GM12878 (cell line): ENCODE data around the gene ERC2. TPM values are rescaled to one million over a fixed set of nuclear protein-coding genes. Genes with fewer than 3 reads are reported as not detected.

ENCODE experiments used
- BACH1 ChIP-seq: fragments of 450-650 bp; IDR thresholded peaks from 2 replicates; pipeline ENCODE4 v1.6.1; 2017; ENCODE audit warnings: mild to moderate bottlenecking, borderline replicate concordance
- BCL3 ChIP-seq: IDR thresholded peaks from 2 replicates; pipeline ENCODE4 v1.6.1; 2011; ENCODE audit warnings: borderline replicate concordance, low read depth, mild to moderate bottlenecking, moderate library complexity, low read length; ENCODE audit not compliant: insufficient read depth, poor library complexity, severe bottlenecking
- CBX5 ChIP-seq: sonication (generic); IDR thresholded peaks from 2 replicates; pipeline ENCODE4 v1.6.1; 2016; ENCODE audit warnings: low read depth, moderate library complexity, mild to moderate bottlenecking, inconsistent platforms
- CEBPB ChIP-seq, 2 experiments: fragments of 150-350 bp in 1 of 2; IDR thresholded peaks; 2 replicates each; pipeline ENCODE4 v1.6.1; 2012 to 2014; ENCODE audit warnings: low read depth in 2 of 2, low read length in 2 of 2, borderline replicate concordance in 1 of 2, inconsistent platforms in 1 of 2
- CHD4 ChIP-seq: fragments of 200-600 bp; sonication (generic); IDR thresholded peaks from 2 replicates; pipeline ENCODE4 v1.6.1; 2016; ENCODE audit warnings: mild to moderate bottlenecking
- CREB1 ChIP-seq: IDR thresholded peaks from 2 replicates; pipeline ENCODE4 v1.6.1; 2012; ENCODE audit warnings: low read depth, mild to moderate bottlenecking, inconsistent platforms
- ETV6 ChIP-seq, 2 experiments: fragments of 450-650 bp in 1 of 2; IDR thresholded peaks in 1 of 2; conservative IDR thresholded peaks in 1 of 2; 2 replicates each; pipeline ENCODE4 v1.6.1; 2014; ENCODE audit warnings: antibody characterized with exemption in 1 of 2, borderline replicate concordance in 1 of 2, low read depth in 1 of 2, mild to moderate bottlenecking in 1 of 2, moderate library complexity in 1 of 2
- FOS ChIP-seq: IDR thresholded peaks from 3 replicates; pipeline ENCODE4 v1.6.1; 2011; ENCODE audit warnings: borderline replicate concordance; ENCODE audit not compliant: insufficient read length; ENCODE audit errors: extremely low read depth
- HDGF ChIP-seq: fragments of 450-650 bp; IDR thresholded peaks from 2 replicates; pipeline ENCODE4 v1.6.1; 2016; ENCODE audit warnings: antibody characterized with exemption
- IRF4 ChIP-seq: IDR thresholded peaks from 2 replicates; pipeline ENCODE4 v1.6.1; 2011; ENCODE audit warnings: low read depth, low read length
- MXI1 ChIP-seq: fragments of 150-350 bp; IDR thresholded peaks from 2 replicates; pipeline ENCODE4 v1.6.1; 2011; ENCODE audit warnings: low read depth, mild to moderate bottlenecking, inconsistent platforms, low read length, improper control_type of control experiment
- NFYB ChIP-seq: IDR thresholded peaks from 2 replicates; pipeline ENCODE4 v1.6.1; 2011; ENCODE audit warnings: low read depth, mild to moderate bottlenecking, low read length, improper control_type of control experiment, moderate library complexity; ENCODE audit not compliant: insufficient read depth
- NKRF ChIP-seq: fragments of 450-650 bp; conservative IDR thresholded peaks from 2 replicates; pipeline ENCODE4 v1.6.1; 2017; ENCODE audit warnings: mild to moderate bottlenecking, moderate library complexity
- PAX5 ChIP-seq: IDR thresholded peaks from 2 replicates; pipeline ENCODE4 v1.6.1; 2011; ENCODE audit warnings: low read depth, low read length, borderline replicate concordance
- POLR2AphosphoS2 ChIP-seq: IDR thresholded peaks from 2 replicates; pipeline ENCODE4 v1.6.1; 2011; ENCODE audit warnings: low read depth, mild to moderate bottlenecking, low read length, improper control_type of control experiment, moderate library complexity
- SKIL ChIP-seq: fragments of 450-650 bp; IDR thresholded peaks from 2 replicates; pipeline ENCODE4 v1.6.1; 2017; ENCODE audit warnings: mild to moderate bottlenecking, low read depth, inconsistent platforms; ENCODE audit not compliant: poor library complexity, severe bottlenecking
- SREBF2 ChIP-seq: IDR thresholded peaks from 2 replicates; pipeline ENCODE4 v1.6.1; 2012; ENCODE audit warnings: mild to moderate bottlenecking, low read length
- TCF12 ChIP-seq: IDR thresholded peaks from 2 replicates; pipeline ENCODE4 v1.6.1; 2011; ENCODE audit warnings: low read depth, mild to moderate bottlenecking, low read length
- TCF7 ChIP-seq: IDR thresholded peaks from 2 replicates; pipeline ENCODE4 v1.6.1; 2014; ENCODE audit warnings: antibody characterized with exemption, borderline replicate concordance
- USF1 ChIP-seq: IDR thresholded peaks from 2 replicates; pipeline ENCODE4 v1.6.1; 2011; ENCODE audit warnings: borderline replicate concordance, low read depth, mild to moderate bottlenecking, moderate library complexity, mixed read lengths, low read length; ENCODE audit not compliant: insufficient read depth; ENCODE audit errors: extremely low read length
- WRNIP1 ChIP-seq: IDR thresholded peaks from 2 replicates; pipeline ENCODE4 v1.6.1; 2011; ENCODE audit warnings: low read depth, low read length, improper control_type of control experiment, borderline replicate concordance
- YY1 ChIP-seq: IDR thresholded peaks from 2 replicates; pipeline ENCODE4 v1.6.1; 2011; ENCODE audit warnings: low read depth, mild to moderate bottlenecking, low read length
- ZBED1 ChIP-seq: IDR thresholded peaks from 2 replicates; pipeline ENCODE4 v1.6.1; 2016; ENCODE audit warnings: borderline replicate concordance
- ZNF207 ChIP-seq: fragments of 450-650 bp; IDR thresholded peaks from 2 replicates; pipeline ENCODE4 v1.6.1; 2014; ENCODE audit warnings: antibody characterized with exemption, mild to moderate bottlenecking, borderline replicate concordance
- ZZZ3 ChIP-seq: IDR thresholded peaks from 2 replicates; pipeline ENCODE4 v1.6.1; 2011; ENCODE audit warnings: low read depth; ENCODE audit not compliant: control insufficient read depth, insufficient read length
- polyA plus RNA-seq, 11 experiments: library from polyadenylated mRNA; depleted of rRNA in 4 of 11; unstranded in 6 of 11; stranded (reverse) in 5 of 11; fragments of >200 nt; fragmentation: Nextera tagmentation in 4 of 11; fragmentation: Illumina TruSeq in 1 of 11; extraction: Ambion mirVana in 4 of 11; extraction: Trizol in 1 of 11; gene quantifications; 1 replicate in 1 of 11; 2 replicates in 10 of 11; pipeline versions ENCODE4 v1.2.1 to v1.2.3, GENCODE V29; 2011 to 2016; ENCODE audit warnings: inconsistent platforms in 2 of 11, missing spikeins in 2 of 11, low read depth in 1 of 11
- total RNA-seq, 4 experiments: library from RNA; depleted of rRNA in 3 of 4; stranded (reverse); fragments of >200 nt in 3 of 4; fragmentation: Illumina TruSeq in 1 of 4; extraction: Trizol in 1 of 4; gene quantifications; 2 replicates each; pipeline versions ENCODE4 v1.2.1 to v1.2.3, GENCODE V29; 2013 to 2021

ERC2 gene
- total and polyA plus RNA-seq, 10 of the 15 experiments (the other 5 are each of a cell fraction or from before 2014, with no cell fraction given), result 0.06 to 1.4 (median 0.12) TPM; not detected in 3

- TF ChIP-seq CBX5, result no peak
- no peak for TF ChIP-seq ETV6 (conservative IDR thresholded peaks at IDR 0.05 in 1 of 2, IDR thresholded peaks at IDR 0.05 in 1 of 2; ENCODE audit: borderline replicate concordance in 1 of 2, low read depth in 1 of 2)
- no peak; the same call in 1 of the 2 replicates for TF ChIP-seq ZBED1
- TF ChIP-seq CREB1, result peak; percentile 88
- TF ChIP-seq HDGF, result no peak
- no peak for TF ChIP-seq SREBF2
- TF ChIP-seq WRNIP1, result no peak; the same call in 1 of the 2 replicates
- peak in 1 of 2 experiments; percentile 84; a peak in 3 of 4 replicates for TF ChIP-seq CEBPB (IDR thresholded peaks at IDR 0.05; ENCODE audit: borderline replicate concordance in 1 of 2, low read depth in 2 of 2, low read length in 2 of 2)
- TF ChIP-seq PAX5, result peak; percentile 13; the same call in 1 of the 2 replicates
- no peak for TF ChIP-seq POLR2AphosphoS2
- no peak for TF ChIP-seq BACH1
- peak; percentile 68 for TF ChIP-seq SKIL
- TF ChIP-seq CHD4, result no peak
- TF ChIP-seq ZZZ3, result no peak
- TF ChIP-seq NKRF, result no peak
- TF ChIP-seq YY1, result peak; percentile 42; the same call in 1 of the 2 replicates
- no peak for TF ChIP-seq NFYB
- no peak for TF ChIP-seq ZNF207
- TF ChIP-seq TCF7, result no peak
- no peak for TF ChIP-seq BCL3
- no peak for TF ChIP-seq FOS
- TF ChIP-seq TCF12, result 0 out of 2 replicates have a peak, but pooled peaks have one; percentile 24
- TF ChIP-seq IRF4, result 0 out of 2 replicates have a peak, but pooled peaks have one; percentile 28
- no peak for TF ChIP-seq MXI1
- no peak for TF ChIP-seq USF1
Observed at GRCh38 chr3:55607844-55608243, 860.4 kb downstream of the ERC2 start (continued).
